IPS-NIHi11 (cell line): ENCODE measurements around the gene SYT14.
A peak's percentile ranks its signal among the peaks of the same experiment; 100 is the strongest.
"Not testable (repeated sequence)": the region's sequence is repeated elsewhere in the genome, so short reads cannot be mapped to it uniquely, and the experiment has no call there.

ENCODE experiments used
- DNase-seq: peaks from one replicate; pipeline ENCODE4 v3.0.0; 2012; ENCODE audit warnings: mixed read lengths, low spot score

Gene SYT14

DNA sequence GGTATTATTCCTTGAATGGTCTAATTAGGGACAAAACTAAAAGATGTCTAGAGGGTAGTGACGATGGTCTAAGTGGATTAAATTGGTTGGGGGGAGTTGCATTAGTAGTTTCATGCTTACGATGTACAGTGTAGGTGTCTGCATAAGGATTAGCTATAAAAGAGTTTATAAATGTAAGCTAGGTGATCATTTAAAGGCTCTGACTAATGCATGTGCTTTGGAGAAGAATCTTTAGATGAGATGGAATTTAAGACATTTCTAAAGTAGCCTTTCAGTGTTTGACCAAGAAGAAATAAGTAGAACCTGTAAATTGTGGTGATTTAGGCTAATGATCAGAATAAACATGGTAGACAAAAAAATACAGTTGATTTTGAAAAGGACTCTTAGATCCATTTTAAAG lies 7.4 kb downstream of the SYT14 start:
- DNase-seq = no peak

DNA sequence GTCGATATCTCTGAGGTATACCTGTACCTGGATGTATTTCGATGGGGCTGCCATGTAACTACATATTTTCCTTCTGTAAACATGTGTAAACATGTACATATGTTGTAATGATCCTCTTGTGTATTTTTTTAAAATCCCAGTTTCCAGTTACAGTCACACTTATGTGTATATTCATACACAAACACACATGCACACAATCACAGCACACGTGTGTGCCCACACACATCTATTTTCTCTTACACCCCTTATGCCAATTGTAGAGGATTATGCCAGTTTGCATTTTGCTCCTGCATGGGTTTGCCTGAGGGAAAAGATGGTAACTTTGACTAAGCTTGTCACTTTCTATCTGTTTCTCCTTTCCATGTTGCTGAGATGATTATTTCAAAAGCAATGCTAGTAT lies 10.1 kb downstream of the SYT14 start:
- DNase-seq = no peak

DNA sequence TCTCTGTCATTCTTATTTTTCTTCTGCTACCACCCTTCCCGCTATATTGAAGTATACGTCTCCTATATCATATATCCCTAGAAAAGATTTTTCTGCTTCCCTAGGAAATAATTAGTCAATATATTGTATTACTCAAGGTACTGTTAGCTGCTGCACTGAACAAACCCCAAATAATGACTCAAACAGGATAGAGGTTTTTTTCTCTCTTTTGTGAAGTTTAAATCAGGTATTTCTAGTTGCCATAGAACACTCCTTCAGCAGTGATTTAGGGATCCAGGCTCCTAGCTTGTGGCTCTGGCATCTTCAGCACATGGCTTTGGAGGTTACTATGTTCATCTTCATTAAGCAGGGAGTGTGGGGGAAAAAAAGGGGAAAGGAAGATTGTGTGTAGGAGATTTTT lies 18.1 kb downstream of the SYT14 start:
- no peak for DNase-seq

DNA sequence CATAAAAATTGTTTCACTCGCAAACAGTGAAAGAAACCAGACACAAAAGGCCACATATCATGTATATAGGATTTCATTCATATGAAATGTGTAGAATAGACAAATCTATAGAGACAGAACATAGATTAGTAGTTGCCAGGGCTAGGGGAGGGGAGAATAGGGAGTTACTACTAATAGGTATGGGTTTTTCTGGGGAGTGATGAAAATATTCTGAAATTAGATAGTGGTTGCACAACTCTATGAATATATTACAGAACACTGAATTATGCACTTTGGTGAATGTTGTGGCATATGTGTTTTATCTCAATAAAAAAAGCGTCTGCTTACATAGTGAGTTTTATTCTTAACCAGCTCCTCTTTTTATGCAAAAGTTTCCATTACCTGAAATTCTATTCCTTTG lies 21.6 kb downstream of the SYT14 start:
- no peak for DNase-seq

DNA sequence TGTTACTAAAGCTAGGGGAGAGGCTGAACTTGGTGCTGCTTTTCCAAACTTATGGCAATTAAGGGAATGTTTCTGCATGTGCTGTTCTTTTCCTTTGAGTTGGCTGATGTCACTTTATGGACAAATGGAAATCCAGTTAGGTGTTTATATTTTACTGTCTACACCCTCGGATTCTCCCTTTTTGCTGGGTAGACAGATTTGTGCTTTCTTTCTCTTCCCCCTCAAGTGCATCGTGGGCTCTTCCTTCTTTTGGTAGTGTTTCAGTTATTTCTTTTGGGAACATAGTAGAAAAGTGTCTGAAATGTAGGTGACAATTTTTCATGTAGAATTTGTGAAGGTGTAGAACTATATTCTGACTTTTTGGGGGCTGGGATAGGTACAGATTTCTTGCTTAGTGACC lies 22.9 kb downstream of the SYT14 start:
- no peak for DNase-seq

DNA sequence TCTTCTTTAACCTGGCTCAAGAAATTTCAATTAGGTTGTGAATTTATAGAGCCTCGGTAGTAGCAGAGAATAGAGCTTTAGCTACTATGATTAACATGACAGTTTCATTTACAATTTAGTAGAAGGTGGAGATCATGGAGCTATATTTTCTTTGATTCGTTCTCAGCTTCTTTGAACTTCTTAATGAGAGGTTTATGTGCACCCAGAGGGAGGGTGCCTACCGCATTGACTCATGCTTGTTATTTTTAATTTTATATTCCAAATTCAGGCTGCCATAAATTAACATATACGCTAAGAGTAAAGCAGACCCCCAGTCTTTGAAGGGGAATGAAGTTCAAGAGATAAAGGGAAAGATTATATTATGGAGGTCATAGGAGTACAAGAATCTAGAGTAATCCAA lies 24.4 kb downstream of the SYT14 start:
- DNase-seq = no peak

DNA sequence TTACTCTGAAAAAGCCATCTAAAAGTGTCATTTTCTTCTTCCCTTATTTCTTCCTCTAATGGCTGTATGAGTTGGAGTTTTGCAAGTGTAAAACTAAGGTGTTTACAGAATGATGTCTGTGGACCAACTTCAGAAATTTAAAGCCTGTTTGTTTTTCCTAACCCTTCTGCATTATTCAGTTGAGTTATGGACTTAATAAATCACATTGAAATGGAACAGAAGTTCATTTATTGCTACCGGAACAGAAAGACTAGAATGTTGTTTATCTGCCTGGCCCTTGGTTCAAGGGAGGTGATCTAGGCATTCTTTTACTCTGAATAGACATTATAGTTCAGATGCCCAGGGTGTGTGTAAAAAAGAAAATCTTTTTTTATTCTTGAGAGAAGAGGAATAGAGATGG lies 24.8 kb downstream of the SYT14 start:
- DNase-seq = no peak

DNA sequence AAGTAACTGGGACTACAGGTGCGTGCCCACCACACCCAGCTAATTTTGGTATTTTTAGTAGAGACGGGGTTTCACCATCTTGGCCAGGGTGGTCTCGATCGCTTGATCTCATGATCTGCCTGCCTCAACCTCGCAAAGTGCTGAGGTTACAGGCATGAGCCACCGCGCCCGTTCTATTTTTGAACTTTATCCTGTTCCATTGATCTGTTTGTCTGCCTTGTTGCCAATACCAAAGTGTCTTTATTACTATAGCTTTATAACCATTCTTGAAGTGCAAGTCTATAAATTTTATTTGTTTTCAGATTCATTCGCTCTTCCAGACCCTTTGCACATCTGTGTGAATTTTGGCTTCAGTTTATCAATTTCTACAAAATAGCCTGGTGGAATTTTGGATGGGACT lies 28.0 kb downstream of the SYT14 start:
- DNase-seq = no peak

DNA sequence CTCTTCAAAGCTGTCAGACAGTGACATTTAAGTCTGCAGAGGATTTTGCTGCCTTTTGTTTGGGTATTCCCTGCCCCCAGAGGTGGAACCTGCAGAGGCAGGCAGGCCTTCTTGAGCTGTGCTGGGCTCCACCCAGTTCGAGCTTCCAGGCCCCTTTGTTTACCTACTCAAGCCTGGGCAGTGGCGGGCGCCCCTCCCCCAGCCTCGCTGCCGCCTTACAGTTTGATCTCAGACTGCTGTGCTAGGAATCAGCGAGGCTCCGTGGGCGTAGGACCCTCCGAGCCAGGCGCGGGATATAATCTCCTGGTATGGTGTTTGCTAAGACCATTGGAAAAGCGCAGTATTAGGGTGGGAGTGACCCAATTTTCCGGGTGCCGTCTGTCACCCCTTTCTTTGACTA lies 40.7 kb downstream of the SYT14 start:
- not testable (repeated sequence) for DNase-seq

DNA sequence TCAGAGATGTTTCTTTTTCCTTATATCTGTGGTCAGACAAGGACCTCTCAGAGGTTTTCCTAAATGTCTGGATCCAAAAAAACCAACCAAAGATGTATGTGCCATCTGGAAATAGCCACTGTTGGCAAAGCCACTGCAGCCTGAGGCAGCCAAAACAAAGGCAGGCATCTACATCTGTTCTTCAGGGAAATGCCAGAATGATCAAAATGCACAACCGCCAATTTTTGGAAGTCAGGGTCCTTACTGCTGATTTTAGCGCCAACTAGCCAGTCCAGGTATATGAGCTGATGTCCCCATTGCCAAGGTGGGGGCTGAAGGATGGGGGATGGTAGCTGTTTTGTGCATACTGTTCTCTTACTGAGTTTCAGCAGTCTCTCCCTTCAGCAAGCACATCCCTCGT lies 45.9 kb downstream of the SYT14 start:
- DNase-seq = no peak

DNA sequence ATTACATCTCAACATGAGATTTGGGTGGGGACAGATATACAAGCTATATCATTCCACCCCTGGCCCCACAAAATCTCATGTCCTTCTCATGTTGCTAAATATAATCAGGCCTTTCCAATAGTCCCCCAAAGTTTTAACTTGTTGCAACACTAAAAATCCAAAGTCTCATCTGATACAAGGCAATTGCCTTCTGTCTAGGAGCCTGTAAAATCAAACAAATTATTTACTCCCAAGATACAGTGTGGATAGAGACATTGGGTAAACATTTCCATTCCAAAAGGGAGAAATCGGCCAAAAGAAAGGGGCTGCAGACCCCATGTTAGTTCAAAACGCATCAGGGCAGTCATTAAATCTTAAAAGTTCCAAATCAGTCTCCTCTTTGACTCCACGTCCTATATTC lies 47.0 kb downstream of the SYT14 start:
- no peak for DNase-seq

DNA sequence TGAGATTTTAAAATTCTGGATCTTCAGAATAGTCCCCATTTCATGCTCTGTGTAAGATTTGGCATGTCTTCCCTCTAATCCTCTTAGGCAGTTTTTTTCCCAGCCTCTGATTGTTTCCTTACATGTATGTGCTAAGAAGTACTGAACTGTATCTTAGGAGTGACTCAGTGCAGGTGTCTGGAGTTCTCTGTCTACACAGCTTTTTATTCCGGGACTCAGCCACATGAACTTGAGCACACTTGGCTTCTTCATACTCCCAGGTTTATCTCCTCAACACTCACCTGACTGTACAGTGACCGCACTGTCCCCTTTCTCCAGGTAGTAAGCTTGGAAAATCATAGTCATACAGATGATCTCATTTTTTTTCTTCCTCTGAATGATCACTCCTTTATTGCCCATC lies 50.7 kb downstream of the SYT14 start:
- DNase-seq = no peak

DNA sequence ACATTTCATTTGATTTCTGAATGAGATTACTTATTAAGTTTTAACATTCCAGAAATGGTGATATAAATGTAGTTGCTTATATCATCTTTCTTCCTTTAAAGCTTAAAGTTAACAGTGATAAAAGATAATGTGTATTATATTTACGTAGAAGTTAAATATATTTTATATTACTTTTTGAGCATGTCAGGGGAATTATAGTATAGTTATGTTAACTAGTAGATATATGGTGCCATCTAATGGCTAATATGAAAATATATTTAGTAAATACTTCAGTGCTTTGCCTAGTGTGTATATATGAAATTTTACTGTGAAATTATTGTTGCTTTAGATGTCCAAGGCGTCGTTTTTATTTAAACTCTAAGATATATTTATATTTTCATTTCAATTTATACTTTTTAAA lies 51.5 kb downstream of the SYT14 start:
- DNase-seq = no peak

DNA sequence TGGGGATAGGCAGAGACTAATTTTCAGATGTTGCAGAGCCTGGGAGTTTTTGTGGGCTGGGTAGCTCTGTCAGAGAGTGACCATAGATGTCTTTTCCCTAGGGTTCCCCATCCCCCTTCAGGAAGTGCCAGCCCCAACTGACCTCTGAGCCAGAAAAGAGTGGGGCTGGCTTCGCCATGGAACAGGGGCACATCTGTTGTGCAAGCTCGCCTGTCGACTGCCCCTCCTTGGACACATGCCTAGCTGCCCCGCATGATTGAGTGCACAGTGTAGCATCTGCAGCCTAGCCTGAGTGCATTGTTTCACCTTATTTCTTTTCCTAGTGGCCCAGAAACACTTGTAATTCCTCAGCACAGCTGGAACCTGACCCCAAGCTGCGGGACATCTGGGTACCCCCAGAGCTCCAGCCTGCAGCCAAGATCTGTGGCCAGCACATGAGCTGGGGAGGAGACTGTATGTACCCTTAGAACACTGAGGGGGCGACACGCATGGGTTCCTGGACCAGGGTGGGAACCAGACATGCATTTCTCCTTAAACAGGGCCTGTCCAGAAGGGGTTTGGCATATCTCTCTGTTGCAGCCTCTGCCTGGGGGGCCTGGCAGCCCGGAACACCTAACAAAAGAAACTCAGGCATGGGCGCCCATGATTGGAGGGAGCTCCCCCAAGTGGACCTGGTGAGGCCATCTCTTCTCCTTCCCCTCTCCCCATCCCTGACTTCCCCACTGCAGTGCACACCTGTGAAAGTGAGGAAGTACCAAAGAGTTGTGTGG lies 55.2 kb downstream of the SYT14 start:
- DNase-seq = no peak

DNA sequence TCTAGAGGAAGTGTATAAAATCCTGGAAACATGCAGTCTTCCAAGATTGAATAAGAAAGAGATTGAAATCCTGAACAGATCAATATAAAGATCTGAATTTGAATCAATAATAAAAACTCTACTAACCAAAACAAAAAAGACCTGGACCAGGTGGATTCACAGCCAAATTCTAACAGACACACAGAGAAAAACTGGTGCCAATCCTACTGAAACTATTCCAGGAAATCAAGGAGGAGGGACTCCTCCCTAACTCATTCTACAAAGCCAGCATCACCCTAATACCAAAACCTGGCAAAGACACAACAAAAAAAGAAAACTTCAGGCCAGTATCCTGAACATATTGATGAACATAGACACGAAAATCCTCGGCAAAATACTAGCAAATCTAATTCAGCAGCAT lies 58.3 kb downstream of the SYT14 start:
- DNase-seq = no peak

DNA sequence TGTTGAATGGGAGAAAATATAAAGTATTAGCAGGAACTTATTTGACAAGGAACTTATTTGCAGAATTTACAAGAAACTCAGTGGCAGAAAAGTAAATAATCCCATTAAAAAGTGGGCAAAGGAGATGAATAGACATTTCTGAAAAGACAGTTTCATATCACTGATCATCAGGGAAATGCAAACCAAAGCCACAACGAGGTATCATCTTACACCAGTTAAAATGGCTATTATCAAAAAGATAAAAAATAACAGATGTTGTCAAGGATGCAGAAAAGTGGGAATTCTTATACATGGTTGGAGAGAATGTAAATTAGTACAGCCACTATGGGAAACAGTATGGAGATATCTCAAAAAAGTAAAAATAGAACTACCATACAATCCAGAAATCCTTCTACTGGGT lies 61.0 kb downstream of the SYT14 start:
- DNase-seq = no peak

DNA sequence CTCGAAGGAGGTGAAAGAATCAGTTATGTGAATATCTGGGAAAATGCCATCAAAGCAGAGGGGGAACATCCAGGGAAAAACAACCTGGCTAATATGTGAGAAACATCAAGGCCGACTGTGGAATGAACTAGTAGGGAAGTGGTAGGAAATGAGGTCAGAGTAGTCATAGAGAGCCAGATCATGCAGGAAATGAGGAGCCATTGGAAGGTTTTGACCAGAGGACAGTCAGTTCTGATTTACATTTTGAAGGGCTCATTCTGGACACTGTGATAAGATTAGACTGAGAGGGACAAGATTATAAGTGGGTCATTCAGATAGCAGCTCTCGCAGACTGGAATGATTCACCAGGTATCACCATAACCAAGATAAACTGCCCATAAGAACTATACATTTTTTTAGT lies 63.7 kb downstream of the SYT14 start:
- DNase-seq = no peak

DNA sequence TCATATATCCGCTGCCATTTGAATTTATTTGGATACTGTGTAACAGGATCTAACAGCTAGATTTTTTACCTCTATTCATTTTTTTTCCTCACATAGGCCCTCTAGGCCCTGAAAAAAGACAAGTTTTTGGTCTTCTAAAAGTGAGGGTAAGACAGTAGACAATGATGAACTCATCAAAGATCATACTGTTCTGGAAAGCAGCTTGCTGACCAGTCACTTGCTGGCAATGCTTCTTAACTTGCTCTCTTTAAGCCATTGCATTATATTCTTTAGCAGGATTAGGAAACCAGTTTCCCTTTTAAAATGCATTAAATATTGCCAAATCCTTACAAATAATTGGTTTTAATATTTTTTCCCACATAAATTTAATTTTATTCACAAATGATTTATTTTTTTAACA lies 65.5 kb downstream of the SYT14 start:
- DNase-seq = no peak

DNA sequence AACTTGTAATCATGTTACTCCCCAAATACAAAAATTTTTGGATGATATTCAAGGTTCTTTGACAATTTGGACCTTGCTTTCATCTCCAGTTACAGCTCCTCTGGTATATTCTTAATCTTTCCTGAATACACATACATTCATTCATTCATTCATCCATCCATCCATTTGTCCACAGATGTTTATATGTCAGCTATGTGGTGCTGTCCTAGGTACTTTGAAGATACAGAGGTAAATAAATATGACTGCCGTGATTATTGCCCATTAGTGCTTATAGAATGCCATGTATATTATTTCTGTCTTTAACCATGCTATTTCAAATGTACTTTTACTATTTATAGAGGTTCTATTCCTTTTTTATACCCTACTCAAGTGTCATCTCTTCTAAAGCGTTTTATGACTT lies 72.1 kb downstream of the SYT14 start:
- DNase-seq = no peak

DNA sequence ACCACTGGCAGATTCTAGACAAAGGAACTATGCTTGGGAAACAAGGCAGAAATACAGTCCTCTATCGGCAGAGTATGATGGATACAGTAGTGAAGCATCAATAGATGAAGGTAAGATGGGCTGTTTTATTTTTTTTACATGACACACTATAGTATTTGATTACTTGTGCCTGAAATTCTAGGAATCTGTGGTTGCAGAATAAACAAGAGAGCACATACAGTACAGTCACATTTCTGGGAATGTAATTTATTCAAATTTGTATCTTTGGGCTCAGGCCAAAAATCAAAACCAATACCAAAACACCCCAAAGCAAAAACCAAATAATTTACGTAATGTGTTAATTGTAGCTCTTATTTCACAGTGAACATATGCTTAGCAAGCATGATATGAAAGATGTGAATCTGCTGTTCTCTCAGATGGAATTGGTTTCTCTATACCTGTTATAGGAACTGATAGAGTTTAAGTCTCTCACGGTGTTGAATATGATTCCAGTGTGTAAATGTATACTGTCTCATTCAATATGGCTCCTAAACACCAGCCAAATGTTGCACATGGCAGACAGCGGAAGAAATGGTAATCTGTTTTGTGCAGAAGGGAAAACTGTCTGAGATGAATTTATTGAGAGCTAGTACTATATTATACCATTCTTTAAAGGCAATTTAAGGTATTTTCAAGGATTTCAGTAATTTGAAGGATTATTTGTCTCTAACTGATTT lies 83.3 kb downstream of the SYT14 start:
- DNase-seq = no peak

DNA sequence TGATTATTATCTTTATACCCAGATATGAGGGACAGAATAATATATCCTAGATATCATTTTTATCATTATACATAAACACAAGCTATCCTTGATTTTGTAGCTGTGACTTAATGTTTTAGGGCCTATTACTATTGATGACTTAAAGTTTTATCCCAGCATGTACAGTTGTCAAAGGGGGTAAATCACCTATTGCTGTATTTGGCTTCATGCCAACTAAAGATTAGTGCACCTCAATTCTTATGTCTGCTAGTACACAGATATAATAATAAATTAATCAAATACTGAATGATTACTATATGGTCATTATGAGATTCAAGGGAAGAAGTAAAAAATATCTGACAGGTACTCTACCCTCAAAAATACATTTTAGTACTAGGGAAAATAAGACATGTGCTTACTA lies 84.0 kb downstream of the SYT14 start:
- no peak for DNase-seq

DNA sequence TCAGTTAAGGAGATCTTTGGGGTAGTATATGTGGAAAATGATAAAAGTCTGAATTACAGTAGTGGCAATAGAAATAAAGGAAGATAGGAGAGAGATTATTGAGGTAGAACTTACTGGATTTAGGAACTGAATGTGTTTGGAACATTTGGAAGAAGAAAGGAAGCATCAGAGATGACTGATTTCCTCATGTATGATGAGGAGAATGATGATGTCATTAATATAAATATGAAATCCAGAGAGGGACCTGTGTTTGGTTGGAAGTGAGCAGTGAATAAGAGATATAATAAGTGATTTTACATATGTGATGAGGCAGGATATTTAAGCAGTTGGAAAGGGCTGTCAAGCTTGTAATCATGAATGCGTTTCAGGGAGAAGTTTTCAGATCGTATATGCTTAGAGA lies 86.3 kb downstream of the SYT14 start:
- DNase-seq = no peak

DNA sequence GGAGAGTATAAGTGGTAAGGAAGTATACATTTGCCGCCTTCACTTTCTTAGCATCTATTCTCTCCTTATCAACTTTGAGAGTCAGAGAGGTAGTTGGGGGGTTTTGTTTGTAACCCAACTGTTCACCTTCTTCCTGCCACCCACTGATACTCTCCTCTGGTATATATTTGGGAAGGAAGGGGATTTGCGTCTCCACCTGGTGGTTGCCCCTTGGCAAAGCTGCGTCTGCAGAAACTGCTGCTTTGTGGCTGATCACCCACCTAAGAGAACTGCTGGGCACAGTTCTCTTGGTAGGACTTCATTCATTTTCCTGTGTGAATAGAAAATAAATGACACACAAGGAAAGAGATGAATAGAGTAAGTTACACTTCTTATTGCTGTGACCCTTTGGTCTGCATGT lies 87.0 kb downstream of the SYT14 start:
- peak; percentile 50 for DNase-seq

DNA sequence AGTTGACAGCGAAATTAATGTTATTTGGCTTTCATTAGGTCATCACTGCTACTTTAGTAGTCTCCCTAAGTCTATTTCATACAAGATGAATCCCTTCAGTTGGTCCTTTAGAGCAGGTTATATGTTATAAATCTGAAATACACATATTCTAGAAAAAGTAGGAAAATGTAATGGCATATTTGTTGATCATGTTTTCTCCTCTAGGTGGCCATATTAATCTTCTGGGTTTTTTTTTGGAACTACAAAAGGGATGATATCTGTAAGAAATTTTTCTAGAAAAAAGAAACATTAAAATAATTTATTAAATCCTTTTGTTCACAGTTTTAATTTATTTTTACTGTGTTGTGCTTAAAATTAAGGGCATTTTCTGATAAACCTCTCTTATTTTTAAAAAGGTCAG lies 87.9 kb downstream of the SYT14 start:
- DNase-seq = no peak
